GM12875 (cell line): ENCODE data around the gene TRAF2.

Experiments
- H3K4me3 ChIP-seq: one replicate; pipeline ENCODE4 v1.5.1; 2011; ENCODE audit warnings: low read depth, low read length, control low read depth
- CTCF ChIP-seq: IDR thresholded peaks from 2 replicates; pipeline ENCODE4 v1.5.1; 2011; ENCODE audit warnings: low read depth, mild to moderate bottlenecking, control low read depth, inconsistent platforms, low read length, moderate library complexity, borderline replicate concordance; ENCODE audit not compliant: insufficient read depth

The TRAF2 gene

GRCh38 chr9:136931611-136932130, 45.4 kb downstream of the TRAF2 start:
- TF ChIP-seq CTCF = no peak
- H3K4me3 ChIP-seq = no peak overlapping the region

- no peak overlapping the region for H3K4me3 ChIP-seq
- TF ChIP-seq CTCF = no peak
Measured at GRCh38 chr9:136934277-136934676, 48.0 kb downstream of the TRAF2 start.

- no peak for TF ChIP-seq CTCF
- H3K4me3 ChIP-seq = no peak overlapping the region
Measured at GRCh38 chr9:136935651-136936050, 49.3 kb downstream of the TRAF2 start.

GRCh38 chr9:136936645-136937170, 50.4 kb downstream of the TRAF2 start:
- H3K4me3 ChIP-seq = no peak overlapping the region
- TF ChIP-seq CTCF = no peak

GRCh38 chr9:136937186-136938001, 51.1 kb downstream of the TRAF2 start:
- no peak overlapping the region for H3K4me3 ChIP-seq
- TF ChIP-seq CTCF = no peak

GRCh38 chr9:136939431-136939995, 53.2 kb downstream of the TRAF2 start:
- TF ChIP-seq CTCF = no peak
- H3K4me3 ChIP-seq = no peak overlapping the region
